Memory B cell (primary cell): Measurements from ENCODE around the gene SLC22A9.
"Not testable (repeated sequence)": the region's sequence is repeated elsewhere in the genome, so short reads cannot be mapped to it uniquely, and the experiment has no call there.

ENCODE experiments used
- ATAC-seq: fragments of 150-1000 bp; cut with Tn5 transposase; 2 replicates; pipeline ENCODE4 v1.10.0; 2021; ENCODE audit warnings: low read depth, mild to moderate bottlenecking, moderate library complexity
- DNase-seq, 2 donors: peaks; one replicate each; pipeline ENCODE4 v3.0.0; 2022; ENCODE audit warnings: low spot score in 2 of 2
- H3K27ac Mint-ChIP-seq: one replicate; pipeline ENCODE4 v1.8.0; 2022; ENCODE audit warnings: mild to moderate bottlenecking, moderate library complexity, mixed read lengths
- H3K27me3 Mint-ChIP-seq: one replicate; pipeline ENCODE4 v1.8.0; 2022; ENCODE audit warnings: mixed read lengths
- H3K36me3 Mint-ChIP-seq: one replicate; pipeline ENCODE4 v1.8.0; 2022; ENCODE audit warnings: mild to moderate bottlenecking, mixed read lengths
- H3K4me1 Mint-ChIP-seq: one replicate; pipeline ENCODE4 v1.8.0; 2022; ENCODE audit warnings: mixed read lengths
- H3K4me3 Mint-ChIP-seq: one replicate; pipeline ENCODE4 v1.8.0; 2022; ENCODE audit warnings: mild to moderate bottlenecking, moderate library complexity, mixed read lengths
- H3K9me3 Mint-ChIP-seq: one replicate; pipeline ENCODE4 v1.8.0; 2022; ENCODE audit warnings: mixed read lengths

Gene SLC22A9

GRCh38 chr11:63406458-63406857 lies 36.9 kb downstream of the SLC22A9 start:
- Mint-ChIP-seq H3K36me3 (no peaks in the 10 kb centered on the region), H3K27ac (no peak overlapping the region), H3K4me1 (no peaks in the 10 kb centered on the region), H3K27me3 (peaks cover 14% of the 10 kb centered on the region), H3K9me3 (no peaks in the 10 kb centered on the region), H3K4me3 (no peak overlapping the region)
- no peak for ATAC-seq
- no peak for DNase-seq

- Mint-ChIP-seq H3K4me1 (peaks cover 3% of the 10 kb centered on the region), H3K27me3 (peaks cover 10% of the 10 kb centered on the region), H3K9me3 (peaks cover 1% of the 10 kb centered on the region), H3K36me3 (no peaks in the 10 kb centered on the region), H3K4me3 (no peak overlapping the region), H3K27ac (no peak overlapping the region)
- ATAC-seq: no peak
- no peak for DNase-seq
These were observed 47.7 kb downstream of the SLC22A9 start for GRCh38 chr11:63417174-63417852.

GRCh38 chr11:63427971-63428508 lies 58.5 kb downstream of the SLC22A9 start:
- H3K27ac Mint-ChIP-seq: no peak overlapping the region
- no peaks in the 10 kb centered on the region for H3K9me3 Mint-ChIP-seq
- no peak overlapping the region for H3K4me3 Mint-ChIP-seq
- no peaks in the 10 kb centered on the region for H3K4me1 Mint-ChIP-seq
- peaks cover 26% of the 10 kb centered on the region for H3K27me3 Mint-ChIP-seq
- DNase-seq: no peak
- ATAC-seq: no peak
- no peaks in the 10 kb centered on the region for H3K36me3 Mint-ChIP-seq

- not testable (repeated sequence) for DNase-seq, H3K9me3 Mint-ChIP-seq, H3K4me3 Mint-ChIP-seq, ATAC-seq, H3K4me1 Mint-ChIP-seq, H3K27ac Mint-ChIP-seq, H3K36me3 Mint-ChIP-seq
- peaks cover 37% of the 10 kb centered on the region for H3K27me3 Mint-ChIP-seq
These were observed 61.1 kb downstream of the SLC22A9 start for GRCh38 chr11:63430731-63431130.

GRCh38 chr11:63435351-63435750 lies 65.8 kb downstream of the SLC22A9 start:
- not testable (repeated sequence) for H3K27ac Mint-ChIP-seq, H3K36me3 Mint-ChIP-seq, H3K4me1 Mint-ChIP-seq, H3K4me3 Mint-ChIP-seq, H3K9me3 Mint-ChIP-seq, DNase-seq, ATAC-seq
- peaks cover 26% of the 10 kb centered on the region for H3K27me3 Mint-ChIP-seq

- not testable (repeated sequence) for H3K4me3 Mint-ChIP-seq, H3K36me3 Mint-ChIP-seq, H3K9me3 Mint-ChIP-seq, DNase-seq, H3K27ac Mint-ChIP-seq, ATAC-seq, H3K4me1 Mint-ChIP-seq
- peaks cover 25% of the 10 kb centered on the region for H3K27me3 Mint-ChIP-seq
These were observed 66.2 kb downstream of the SLC22A9 start for GRCh38 chr11:63435831-63436230.

GRCh38 chr11:63443714-63444113 lies 74.1 kb downstream of the SLC22A9 start:
- ATAC-seq (no peak), DNase-seq (no peak)
- Mint-ChIP-seq H3K27me3 (peaks cover 11% of the 10 kb centered on the region), H3K9me3 (no peaks in the 10 kb centered on the region), H3K36me3 (no peaks in the 10 kb centered on the region), H3K4me3 (no peak overlapping the region), H3K27ac (no peak overlapping the region), H3K4me1 (no peaks in the 10 kb centered on the region)

- H3K9me3 Mint-ChIP-seq: no peaks in the 10 kb centered on the region
- no peaks in the 10 kb centered on the region for H3K36me3 Mint-ChIP-seq
- DNase-seq (no peak), ATAC-seq (no peak)
- no peak overlapping the region for H3K4me3 Mint-ChIP-seq
- H3K4me1 Mint-ChIP-seq: no peaks in the 10 kb centered on the region
- H3K27me3 Mint-ChIP-seq: peaks cover 11% of the 10 kb centered on the region
- no peak overlapping the region for H3K27ac Mint-ChIP-seq
These were observed 74.6 kb downstream of the SLC22A9 start for GRCh38 chr11:63444160-63444559.

GRCh38 chr11:63445118-63445517 lies 75.5 kb downstream of the SLC22A9 start:
- H3K4me3 Mint-ChIP-seq: no peak overlapping the region
- ATAC-seq (no peak), DNase-seq (no peak)
- H3K27ac Mint-ChIP-seq: no peak overlapping the region
- no peaks in the 10 kb centered on the region for H3K9me3 Mint-ChIP-seq
- H3K27me3 Mint-ChIP-seq: peaks cover 13% of the 10 kb centered on the region
- no peaks in the 10 kb centered on the region for H3K36me3 Mint-ChIP-seq
- H3K4me1 Mint-ChIP-seq: no peaks in the 10 kb centered on the region

GRCh38 chr11:63445720-63446119 lies 76.1 kb downstream of the SLC22A9 start:
- Mint-ChIP-seq H3K4me3 (no peak overlapping the region), H3K36me3 (no peaks in the 10 kb centered on the region), H3K9me3 (no peaks in the 10 kb centered on the region), H3K27me3 (peaks cover 15% of the 10 kb centered on the region), H3K4me1 (no peaks in the 10 kb centered on the region), H3K27ac (no peak overlapping the region)
- DNase-seq (no peak), ATAC-seq (no peak)

- Mint-ChIP-seq H3K27ac (no peak overlapping the region), H3K9me3 (no peaks in the 10 kb centered on the region), H3K27me3 (peaks cover 18% of the 10 kb centered on the region), H3K36me3 (no peaks in the 10 kb centered on the region), H3K4me3 (no peak overlapping the region), H3K4me1 (peaks cover 4% of the 10 kb centered on the region)
- ATAC-seq (no peak), DNase-seq (no peak)
These were observed 79.1 kb downstream of the SLC22A9 start for GRCh38 chr11:63448646-63449045.

- Mint-ChIP-seq H3K36me3 (no peaks in the 10 kb centered on the region), H3K4me3 (no peak overlapping the region), H3K27me3 (peaks cover 2% of the 10 kb centered on the region), H3K27ac (no peak overlapping the region), H3K4me1 (no peaks in the 10 kb centered on the region), H3K9me3 (no peaks in the 10 kb centered on the region)
- ATAC-seq: no peak
- DNase-seq: no peak
These were observed 90.0 kb downstream of the SLC22A9 start for GRCh38 chr11:63459586-63459985.
